Pancreas (tissue), 10 donors: ENCODE data around the gene ITGA5. TPM values are rescaled to one million over a fixed set of nuclear protein-coding genes. Genes with fewer than 3 reads are reported as not detected.

Source experiments
- ATAC-seq, 4 donors: fragments of 200-7000 bp; cut with Tn5 transposase; one replicate each; pipeline versions ENCODE4 v1.8.0 to v1.9.1; 2020; ENCODE audit warnings: mild to moderate bottlenecking in 4 of 4, moderate library complexity in 4 of 4
- DNase-seq, 6 donors: peaks; one replicate each; pipeline ENCODE4 v3.0.0-alpha.2; 2020
- FAIRE-seq: peaks from 2 replicates; lab custom pipeline; 2012; peaks lifted over from hg19 to GRCh38; lab: Jason Lieb, UNC
- H3K27ac ChIP-seq, 4 donors: fragments of 200-600 bp; sonication (generic); 1 replicate in 3 of 4; 2 replicates in 1 of 4; pipeline versions ENCODE4 v1.5.0 to v1.8.0; 2020
- H3K27me3 ChIP-seq, 4 donors: fragments of 200-600 bp; one replicate each; pipeline ENCODE4 v1.8.0; 2021
- H3K36me3 ChIP-seq, 3 donors: fragments of 200-600 bp; sonication (generic) in 1 of 3; one replicate each; pipeline versions ENCODE4 v1.5.0 to v1.8.0; 2020 to 2021
- H3K4me1 ChIP-seq, 3 donors: fragments of 200-600 bp; one replicate each; pipeline ENCODE4 v1.8.0; 2021
- H3K4me3 ChIP-seq, 4 donors: fragments of 200-600 bp; sonication (generic) in 2 of 4; one replicate each; pipeline versions ENCODE4 v1.5.0 to v1.8.0; 2020 to 2021
- H3K9me3 ChIP-seq, 4 donors: fragments of 200-600 bp; one replicate each; pipeline ENCODE4 v1.8.0; 2021
- CTCF ChIP-seq, 4 donors: fragments of 200-600 bp; sonication (generic) in 3 of 4; IDR thresholded peaks; one replicate each; pipeline versions ENCODE4 v1.5.0 to v1.8.0; 2021; ENCODE audit warnings: antibody characterized with exemption in 4 of 4
- WGBS, 2 donors: extraction: QIAGEN DNeasy Blood & Tissue Kit; methylation state at CpG; one replicate each; pipeline ENCODE4 v1.1.7; 2013; 5-methylcytosine and 5-hydroxymethylcytosine counted together
- intact Hi-C, 3 donors: fragments of 100-400 bp; cut with DNase I; formaldehyde crosslinking; loops; one replicate each; pipeline versions ENCODE4 v1.11.1 to v1.14.2; 2022
- polyA plus RNA-seq, 2 donors: library from polyadenylated mRNA; stranded (reverse); fragments of 200-250 nt; gene quantifications; one replicate each; pipeline ENCODE4 v1.2.3, GENCODE V29; 2013
- total RNA-seq, 6 donors: library from RNA; stranded (reverse); fragmentation: NEBNext Ultra II Directional in 4 of 6; extraction: Animal tissue kit (Norgen Biotek cat#: 25700) in 4 of 6; gene quantifications; one replicate each; pipeline versions ENCODE4 v1.2.1 to v1.2.4, GENCODE V29; 2021 to 2023
- donor health status: healthy with polysubstance abuse.
- donor health status: DM: no; HTN: no; CAD: no; lungs with moderate emphysema.
- donor health status: DM: no; HTN: no; CAD: no.
- donor health status: control.
- donor health status: control.
- donor health status: Bipolar disorder and iron deficiency.
- donor health status: DM: yes; HTN: yes; CAD: no.
- donor health status: DM: no; HTN: no; CAD: no.
- donor health status: DM: no; HTN: no; CAD: no.
- donor health status: DM: yes; HTN: yes; CAD: no.

The ITGA5 gene
- total and polyA plus RNA-seq, 8 donors: 9.5 to 32.2 (median 17.5) TPM

- Histone ChIP-seq H3K4me3 (no peak overlapping the region), H3K4me1 (no peaks in the 10 kb centered on the region), H3K9me3 (no peaks in the 10 kb centered on the region), H3K36me3 (no peaks in the 10 kb centered on the region), H3K27ac (no peak overlapping the region), H3K27me3 (no peaks in the 10 kb centered on the region)
- intact Hi-C loops: loop anchor here in 1 of 3 donors (10.0 kb wide), 1 partner anchor 58 kb away; no protein-coding TSS in a partner anchor
- WGBS, 2 donors: 86 to 90% methylated on average over 3 of the region's 3 CpGs
- TF ChIP-seq CTCF (IDR thresholded peaks at IDR 0.05): no peak
- DNase-seq (no peak), ATAC-seq (no peak), FAIRE-seq (no peak)
Measured at GRCh38 chr12:54386403-54387113, 32.5 kb downstream of the ITGA5 start.

GRCh38 chr12:54385251-54385914, 33.7 kb downstream of the ITGA5 start:
- Histone ChIP-seq H3K27me3 (no peaks in the 10 kb centered on the region), H3K4me3 (no peak overlapping the region), H3K27ac (peak overlapping the region in 2 of 4 donors; percentile 28 to 34), H3K36me3 (no peaks in the 10 kb centered on the region), H3K4me1 (no peaks in the 10 kb centered on the region), H3K9me3 (no peaks in the 10 kb centered on the region)
- no peak for TF ChIP-seq CTCF (IDR thresholded peaks at IDR 0.05)
- FAIRE-seq (no peak), ATAC-seq (peak in 2 of 4 donors; percentile 30 to 62), DNase-seq (no peak)
- 79 to 84% methylated on average over 10 of the region's 10 CpGs for WGBS, 2 donors
- intact Hi-C loops: loop anchor here in 1 of 3 donors (10.0 kb wide), 1 partner anchor 59 kb away; no protein-coding TSS in a partner anchor

- WGBS, 2 donors: 85 to 89% methylated on average over 1 of the region's 1 CpG
- H3K36me3 ChIP-seq: no peaks in the 10 kb centered on the region
- peak in 2 of 4 donors; percentile 34 to 56 for ATAC-seq
Measured at GRCh38 chr12:54384591-54385041, 34.5 kb downstream of the ITGA5 start, which contains the start of gene ZNF385A. Gene ZNF385A (minus strand): TSS chr12:54384733. CDS start chr12:54384514, 219 bp downstream.

GRCh38 chr12:54383041-54383609, 35.9 kb downstream of the ITGA5 start:
- no peak for TF ChIP-seq CTCF (IDR thresholded peaks at IDR 0.05)
- DNase-seq: no peak
- Histone ChIP-seq H3K4me1 (no peaks in the 10 kb centered on the region), H3K36me3 (no peaks in the 10 kb centered on the region), H3K27me3 (no peaks in the 10 kb centered on the region), H3K9me3 (no peaks in the 10 kb centered on the region), H3K4me3 (no peak overlapping the region), H3K27ac (no peak overlapping the region)
- peak in 1 of 4 donors; percentile 11 for ATAC-seq
- 87 to 93% methylated on average over 3 of the region's 3 CpGs for WGBS, 2 donors
- intact Hi-C loops: loop anchor here in 1 of 3 donors (10.0 kb wide), 1 partner anchor 62 kb away; no protein-coding TSS in a partner anchor
- no peak for FAIRE-seq

More at GRCh38 chr12:54384591-54385041, 34.5 kb downstream of the ITGA5 start, which contains the start of gene ZNF385A:
- Histone ChIP-seq H3K4me1 (no peaks in the 10 kb centered on the region), H3K27ac (peak within 1 kb of the TSS in 2 of 4 donors; percentile 28 to 34), H3K9me3 (no peaks in the 10 kb centered on the region), H3K4me3 (peak within 1 kb of the TSS in 1 of 4 donors; percentile 5), H3K27me3 (no peaks in the 10 kb centered on the region)
- DNase-seq (no peak), FAIRE-seq (no peak)
- TF ChIP-seq CTCF (IDR thresholded peaks at IDR 0.05): no peak
- intact Hi-C loops: loop anchor here in 1 of 3 donors (10.0 kb wide), 1 partner anchor 60 kb away; no protein-coding TSS in a partner anchor
